DND-41 (cell line): ENCODE results near the gene TXNDC9.
"Not testable (repeated sequence)": the region's sequence is repeated elsewhere in the genome, so short reads cannot be mapped to it uniquely, and the experiment has no call there.

Source experiments
- EZH2 ChIP-seq: IDR thresholded peaks from 3 replicates; pipeline ENCODE4 v1.6.1; 2012; ENCODE audit warnings: borderline replicate concordance, low read depth, mild to moderate bottlenecking, moderate library complexity, low read length, inconsistent platforms; ENCODE audit not compliant: severe bottlenecking
- TF ChIP-seq, protein P1 (sequence below): IDR thresholded peaks from 2 replicates; pipeline ENCODE4 v1.5.1; 2012; ENCODE audit warnings: borderline replicate concordance, low read length, moderate library complexity, mild to moderate bottlenecking; ENCODE audit not compliant: poor library complexity, severe bottlenecking; ENCODE audit errors: extremely low read depth

DNA sequence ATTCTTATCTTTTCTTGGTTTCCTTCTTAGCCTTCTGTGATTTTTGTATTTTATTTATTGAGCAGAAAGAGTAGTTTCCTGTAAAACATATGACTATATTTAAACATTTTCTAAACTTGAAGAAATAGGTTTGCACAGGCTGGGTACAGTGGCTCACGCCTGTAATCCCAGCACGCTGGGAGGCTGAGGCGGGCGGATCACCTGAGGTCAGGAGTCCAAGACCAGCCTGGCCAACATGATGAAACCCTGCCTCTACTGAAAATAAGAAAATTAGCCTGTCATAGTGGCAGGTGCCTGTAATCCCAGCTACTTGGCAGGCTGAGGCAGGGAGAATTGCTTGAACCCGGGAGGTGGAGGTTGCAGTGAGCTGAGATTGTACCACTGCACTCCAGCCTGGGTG lies 32.7 kb upstream of the TXNDC9 start:
- TF ChIP-seq, protein P1, sequence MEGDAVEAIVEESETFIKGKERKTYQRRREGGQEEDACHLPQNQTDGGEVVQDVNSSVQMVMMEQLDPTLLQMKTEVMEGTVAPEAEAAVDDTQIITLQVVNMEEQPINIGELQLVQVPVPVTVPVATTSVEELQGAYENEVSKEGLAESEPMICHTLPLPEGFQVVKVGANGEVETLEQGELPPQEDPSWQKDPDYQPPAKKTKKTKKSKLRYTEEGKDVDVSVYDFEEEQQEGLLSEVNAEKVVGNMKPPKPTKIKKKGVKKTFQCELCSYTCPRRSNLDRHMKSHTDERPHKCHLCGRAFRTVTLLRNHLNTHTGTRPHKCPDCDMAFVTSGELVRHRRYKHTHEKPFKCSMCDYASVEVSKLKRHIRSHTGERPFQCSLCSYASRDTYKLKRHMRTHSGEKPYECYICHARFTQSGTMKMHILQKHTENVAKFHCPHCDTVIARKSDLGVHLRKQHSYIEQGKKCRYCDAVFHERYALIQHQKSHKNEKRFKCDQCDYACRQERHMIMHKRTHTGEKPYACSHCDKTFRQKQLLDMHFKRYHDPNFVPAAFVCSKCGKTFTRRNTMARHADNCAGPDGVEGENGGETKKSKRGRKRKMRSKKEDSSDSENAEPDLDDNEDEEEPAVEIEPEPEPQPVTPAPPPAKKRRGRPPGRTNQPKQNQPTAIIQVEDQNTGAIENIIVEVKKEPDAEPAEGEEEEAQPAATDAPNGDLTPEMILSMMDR = not testable (repeated sequence)
- TF ChIP-seq EZH2 = not testable (repeated sequence)
